ENCODE data around the gene ADGRF5.

ADGRF5 gene

GRCh38 chr6:46932526-46933319 lies 11.0 kb upstream of the ADGRF5 start:
- DNase-seq (ENCODE audit: low spot score): peak; percentile 84

- DNase-seq (ENCODE audit: low spot score): peak; percentile 78
These were observed 9.7 kb upstream of the ADGRF5 start for GRCh38 chr6:46931416-46931815.

DNA sequence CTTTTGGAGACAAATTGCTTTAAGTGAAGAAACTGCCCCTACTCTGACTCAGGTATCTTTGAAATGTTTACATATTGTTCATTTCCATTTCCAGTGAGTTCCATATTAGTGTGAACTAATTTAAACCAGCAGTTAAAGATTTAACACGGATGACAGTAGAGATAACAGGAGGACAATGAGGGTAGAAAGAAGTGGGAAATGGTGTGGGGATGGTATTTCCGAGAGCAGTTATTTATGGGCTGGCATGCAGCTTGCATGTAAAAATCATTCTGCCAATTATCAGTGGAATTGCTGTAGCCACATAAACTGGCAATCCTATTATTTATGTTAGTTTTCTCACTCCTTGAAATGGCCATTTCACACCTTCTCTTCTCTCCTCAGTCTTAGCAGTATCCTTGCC lies 8.6 kb upstream of the ADGRF5 start:
- no peak for DNase-seq (ENCODE audit: low spot score)

GRCh38 chr6:46927066-46927465 lies 5.3 kb upstream of the ADGRF5 start:
- DNase-seq (ENCODE audit: low spot score): peak; percentile 39

DNA sequence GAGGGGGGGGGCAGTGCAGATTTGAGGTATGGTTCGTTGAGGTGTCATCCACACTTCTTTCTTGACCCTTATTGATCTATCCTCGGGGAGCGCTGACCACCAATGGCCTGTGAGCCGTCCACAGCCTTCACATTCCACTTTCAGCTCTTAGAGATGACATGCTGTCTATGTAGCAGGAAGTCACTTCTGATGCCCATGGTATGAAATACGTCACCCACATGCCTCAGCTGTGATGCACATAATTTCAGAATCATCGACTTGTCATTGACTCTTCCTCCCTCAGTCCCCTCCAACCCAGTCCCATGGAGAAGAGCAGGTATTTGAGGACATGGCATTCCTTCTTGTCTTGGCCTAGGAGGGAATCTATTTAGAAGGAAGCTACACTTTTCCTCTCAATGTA lies 4.7 kb upstream of the ADGRF5 start:
- DNase-seq (ENCODE audit: low spot score): peak; percentile 87

DNA sequence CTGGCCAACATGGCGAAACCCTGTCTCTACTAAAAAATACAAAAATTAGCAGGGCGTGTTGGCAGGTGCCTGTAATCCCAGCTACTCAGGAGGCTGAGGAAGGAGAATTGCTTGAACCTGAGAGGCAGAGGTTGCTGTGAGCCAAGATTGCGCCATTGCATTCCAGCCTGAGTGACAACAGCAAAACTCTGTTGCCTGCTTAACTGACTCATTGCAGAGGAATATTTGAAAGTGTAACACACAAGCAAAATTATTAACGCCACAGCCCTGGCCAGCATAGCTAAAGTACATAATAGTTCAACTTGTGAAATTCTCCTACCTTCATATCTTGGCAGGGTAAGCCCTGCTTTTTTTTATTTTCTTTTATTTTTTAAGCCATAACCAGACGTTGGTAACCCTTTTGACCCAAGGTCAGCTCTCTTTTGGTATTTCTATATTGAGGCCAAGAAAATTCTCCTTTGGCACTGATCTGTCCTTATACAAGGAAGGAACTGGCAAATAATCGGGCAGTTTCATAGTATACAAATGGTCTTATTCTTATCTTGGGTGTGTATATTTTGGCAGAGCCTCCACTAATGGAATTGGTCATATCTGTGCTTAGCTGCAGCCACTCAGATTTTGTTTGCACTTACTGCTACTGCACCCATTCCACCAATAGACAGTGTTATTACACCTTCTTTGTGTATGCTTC lies 4.0 kb upstream of the ADGRF5 start:
- DNase-seq (ENCODE audit: low spot score): peak; percentile 86

DNA sequence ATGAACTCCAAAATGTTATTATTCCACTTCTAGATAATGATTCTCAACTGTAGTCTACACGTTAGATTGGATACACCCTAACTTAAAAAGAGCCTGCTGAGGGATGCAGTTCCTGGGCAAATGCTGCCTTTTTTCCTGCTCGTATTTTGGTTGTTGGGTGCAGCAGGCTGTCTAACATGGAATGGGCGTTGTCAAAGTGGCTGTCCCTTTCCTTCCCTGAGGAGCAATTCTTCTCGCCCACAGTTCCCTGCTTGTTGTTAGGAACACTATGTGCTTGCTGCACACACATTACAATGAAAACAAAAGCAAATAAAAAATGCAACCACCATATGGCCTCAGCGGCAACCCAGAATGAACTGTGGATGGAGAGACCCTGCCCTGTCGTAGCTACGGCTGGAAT lies 1.7 kb upstream of the ADGRF5 start:
- no peak for DNase-seq (ENCODE audit: low spot score)

DNA sequence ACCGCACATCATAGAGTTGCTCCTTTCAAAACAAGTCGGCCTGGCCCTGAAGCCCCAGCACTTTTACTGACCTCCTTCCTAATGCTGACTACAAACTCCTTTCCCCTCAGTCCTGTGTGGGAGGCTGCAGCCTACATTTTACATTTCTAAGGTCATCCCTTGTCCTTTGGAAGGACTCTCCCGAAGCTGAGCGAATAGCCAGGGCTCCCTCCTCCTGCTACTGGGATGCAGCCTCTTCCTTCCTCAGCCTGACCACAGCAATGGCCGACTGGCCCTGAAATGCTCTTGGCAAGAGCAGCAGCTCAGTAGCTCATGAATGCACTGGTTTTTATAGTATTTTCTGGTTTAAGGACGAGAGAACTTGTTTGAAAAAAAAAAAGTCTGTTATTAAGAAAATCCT lies 679 bp downstream of the ADGRF5 start:
- no peak for DNase-seq (ENCODE audit: low spot score)

DNA sequence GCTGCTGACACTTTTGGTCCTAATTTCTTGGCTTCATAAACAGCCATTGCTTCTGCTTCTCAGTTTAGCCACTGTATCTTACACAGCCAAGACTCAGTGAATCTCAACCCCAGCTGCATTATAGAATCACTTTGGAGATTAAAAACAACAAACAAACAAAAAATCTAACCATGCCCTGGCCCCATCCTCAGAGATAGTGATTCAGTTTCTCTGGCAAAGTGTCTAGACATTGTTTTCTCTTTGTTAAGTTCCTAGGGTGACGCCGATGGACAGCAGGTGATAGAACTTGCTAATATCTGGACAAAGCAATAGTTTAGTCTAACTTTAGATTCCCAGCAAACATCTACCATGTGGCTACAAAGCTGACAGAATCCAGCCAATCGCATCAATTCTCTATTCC lies 2.9 kb downstream of the ADGRF5 start:
- no peak for DNase-seq (ENCODE audit: low spot score)

- DNase-seq (ENCODE audit: low spot score): no peak
These were observed 4.7 kb downstream of the ADGRF5 start for GRCh38 chr6:46917002-46917545.

GRCh38 chr6:46915866-46916265 lies 5.9 kb downstream of the ADGRF5 start:
- no peak for DNase-seq (ENCODE audit: low spot score)

- DNase-seq (ENCODE audit: low spot score): no peak
These were observed 6.4 kb downstream of the ADGRF5 start for GRCh38 chr6:46915380-46915779.

GRCh38 chr6:46914279-46914810 lies 7.4 kb downstream of the ADGRF5 start:
- DNase-seq (ENCODE audit: low spot score): no peak

DNA sequence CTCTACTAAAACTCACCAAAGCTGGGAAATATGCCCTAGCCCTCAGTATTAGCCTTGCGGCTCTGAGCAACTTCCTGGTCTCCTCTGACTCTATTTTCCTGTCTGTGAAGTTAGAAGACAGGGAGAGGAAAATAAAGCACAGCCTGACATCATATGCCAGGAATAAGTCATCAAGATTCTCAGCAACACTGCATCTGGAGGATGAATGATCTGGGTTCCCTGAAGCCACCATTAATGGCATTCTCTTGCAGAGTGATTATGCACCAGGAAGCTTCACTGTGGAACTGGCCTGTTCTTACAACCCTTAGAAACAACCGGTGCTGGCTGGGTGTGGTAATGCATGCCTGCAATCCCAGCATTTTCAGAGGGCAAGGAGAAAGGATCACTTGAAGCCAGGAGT lies 12.4 kb downstream of the ADGRF5 start:
- DNase-seq (ENCODE audit: low spot score): peak; percentile 66

- DNase-seq (ENCODE audit: low spot score): no peak
These were observed 15.0 kb downstream of the ADGRF5 start for GRCh38 chr6:46906776-46907175.

GRCh38 chr6:46904117-46904516 lies 17.6 kb downstream of the ADGRF5 start:
- DNase-seq (ENCODE audit: low spot score): no peak

DNA sequence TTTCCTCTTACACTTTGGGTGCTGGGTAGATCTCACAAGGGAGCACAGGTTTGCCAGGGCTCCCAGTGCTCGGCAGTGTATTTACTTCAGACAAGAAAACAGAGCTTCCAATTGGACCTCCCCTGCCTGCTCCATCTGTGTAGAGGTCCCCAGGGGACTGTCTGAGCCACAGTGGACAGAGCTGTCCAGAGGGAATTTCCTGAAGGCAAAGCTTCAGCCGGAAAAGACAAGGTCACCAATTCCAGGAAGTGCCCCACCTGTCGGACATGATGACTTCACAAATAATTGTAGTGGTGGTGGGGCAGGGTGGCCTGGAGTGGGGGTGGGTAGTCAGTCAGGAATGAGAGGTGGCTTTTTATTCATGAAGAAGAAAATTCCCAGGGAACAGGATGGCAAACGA lies 18.6 kb downstream of the ADGRF5 start:
- DNase-seq (ENCODE audit: low spot score): peak; percentile 45

GRCh38 chr6:46901882-46902314 lies 19.8 kb downstream of the ADGRF5 start:
- peak; percentile 6 for DNase-seq (ENCODE audit: low spot score)

DNA sequence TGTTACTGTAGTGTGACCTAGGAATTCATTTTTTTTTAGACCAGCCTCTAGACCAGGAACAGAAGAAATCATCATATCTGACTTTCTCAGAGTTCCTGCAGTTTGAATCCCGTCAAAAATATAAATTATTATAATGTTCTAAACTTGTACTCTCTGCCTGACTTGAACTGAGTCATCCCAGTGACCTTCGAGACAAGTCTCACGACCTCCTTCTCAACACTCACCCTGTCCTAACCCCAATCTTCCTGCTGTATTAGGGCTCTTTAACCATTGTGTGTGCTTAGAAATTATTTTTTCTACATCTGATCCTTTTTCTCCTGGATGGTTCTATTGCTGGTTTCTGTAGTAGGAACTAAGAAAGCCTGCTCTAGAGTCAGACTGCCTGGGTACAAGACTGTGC lies 21.5 kb downstream of the ADGRF5 start:
- no peak for DNase-seq (ENCODE audit: low spot score)

- no peak for DNase-seq (ENCODE audit: low spot score)
These were observed 22.1 kb downstream of the ADGRF5 start for GRCh38 chr6:46899659-46900058.

- DNase-seq (ENCODE audit: low spot score): peak; percentile 29
These were observed 23.7 kb downstream of the ADGRF5 start for GRCh38 chr6:46898006-46898405.

DNA sequence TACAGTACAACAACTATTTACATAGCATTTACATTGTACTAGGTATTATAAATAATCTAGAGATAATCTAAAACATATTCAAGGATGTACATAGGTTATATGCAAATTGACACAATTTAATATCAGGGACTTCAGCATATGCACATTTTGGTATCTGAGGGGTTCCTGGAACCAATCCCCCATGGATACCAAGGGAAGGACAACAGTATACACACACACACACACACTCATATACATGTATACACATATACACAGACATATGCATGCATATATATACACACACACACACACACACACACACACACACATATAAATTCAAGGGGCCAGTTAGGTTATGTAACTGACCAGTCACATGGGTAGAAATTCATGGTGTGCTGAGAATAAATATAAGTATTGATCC lies 24.9 kb downstream of the ADGRF5 start:
- no peak for DNase-seq (ENCODE audit: low spot score)

DNA sequence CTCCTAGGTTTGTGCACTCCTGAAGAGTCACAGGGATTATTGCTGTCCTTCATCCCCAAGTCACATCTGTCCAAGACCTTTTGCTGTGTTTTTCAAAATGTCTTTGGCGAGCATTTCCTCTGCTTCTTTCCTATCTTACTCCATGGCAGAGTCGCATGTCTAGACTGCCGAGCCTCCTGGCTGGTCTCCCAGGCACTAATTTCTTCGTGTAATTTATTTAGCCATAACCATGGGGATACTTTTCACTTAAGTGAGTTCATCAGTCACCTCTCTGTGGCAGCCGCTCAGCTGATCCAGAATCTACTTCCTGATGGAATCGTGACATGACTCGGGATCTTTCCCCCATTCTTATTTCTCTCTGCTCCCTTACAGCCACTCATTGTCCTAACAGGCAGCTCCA lies 25.8 kb downstream of the ADGRF5 start:
- DNase-seq (ENCODE audit: low spot score): peak; percentile 7

Data from kidney tubule cell (primary cell).